Keratinocyte (primary cell): Measurements from ENCODE around the gene PRAMEF20.
"Not testable (repeated sequence)": the region's sequence is repeated elsewhere in the genome, so short reads cannot be mapped to it uniquely, and the experiment has no call there.

Source experiments
- CTCF ChIP-seq, 3 experiments: IDR thresholded peaks in 1 of 3; conservative IDR thresholded peaks in 1 of 3; optimal IDR thresholded peaks in 1 of 3; 2 replicates in 2 of 3; 3 replicates in 1 of 3; pipeline versions ENCODE3 to v1.5.1; 2011; ENCODE audit warnings: low read length in 3 of 3, mild to moderate bottlenecking in 3 of 3, moderate library complexity in 2 of 3, control low read depth in 1 of 3, inconsistent platforms in 1 of 3; ENCODE audit not compliant: insufficient read depth in 2 of 3; ENCODE audit errors: extremely low read depth in 1 of 3
- EZH2 ChIP-seq: IDR thresholded peaks from one replicate; pipeline ENCODE4 v1.6.1; 2012; ENCODE audit warnings: inconsistent platforms, mild to moderate bottlenecking, low read length, moderate library complexity

- TF ChIP-seq CTCF (optimal IDR thresholded peaks at IDR 0.05 in 1 of 3, IDR thresholded peaks at IDR 0.05 in 1 of 3, conservative IDR thresholded peaks at IDR 0.05 in 1 of 3; ENCODE audit: extremely low read depth in 1 of 3, insufficient read depth in 2 of 3, low read length in 3 of 3); EZH2: not testable (repeated sequence)
Measured at GRCh38 chr1:13366536-13366935, 43.7 kb upstream of the PRAMEF20 start.
